GM21526 (cell line): ENCODE data around the gene BRF1.

Experiments
- ATAC-seq: cut with Tn5 transposase; IDR thresholded peaks from one replicate; pipeline ENCODE4 v1.9.1; 2021; ENCODE audit warnings: moderate library complexity; ENCODE audit not compliant: unreplicated experiment, low FRiP score

BRF1 gene

DNA sequence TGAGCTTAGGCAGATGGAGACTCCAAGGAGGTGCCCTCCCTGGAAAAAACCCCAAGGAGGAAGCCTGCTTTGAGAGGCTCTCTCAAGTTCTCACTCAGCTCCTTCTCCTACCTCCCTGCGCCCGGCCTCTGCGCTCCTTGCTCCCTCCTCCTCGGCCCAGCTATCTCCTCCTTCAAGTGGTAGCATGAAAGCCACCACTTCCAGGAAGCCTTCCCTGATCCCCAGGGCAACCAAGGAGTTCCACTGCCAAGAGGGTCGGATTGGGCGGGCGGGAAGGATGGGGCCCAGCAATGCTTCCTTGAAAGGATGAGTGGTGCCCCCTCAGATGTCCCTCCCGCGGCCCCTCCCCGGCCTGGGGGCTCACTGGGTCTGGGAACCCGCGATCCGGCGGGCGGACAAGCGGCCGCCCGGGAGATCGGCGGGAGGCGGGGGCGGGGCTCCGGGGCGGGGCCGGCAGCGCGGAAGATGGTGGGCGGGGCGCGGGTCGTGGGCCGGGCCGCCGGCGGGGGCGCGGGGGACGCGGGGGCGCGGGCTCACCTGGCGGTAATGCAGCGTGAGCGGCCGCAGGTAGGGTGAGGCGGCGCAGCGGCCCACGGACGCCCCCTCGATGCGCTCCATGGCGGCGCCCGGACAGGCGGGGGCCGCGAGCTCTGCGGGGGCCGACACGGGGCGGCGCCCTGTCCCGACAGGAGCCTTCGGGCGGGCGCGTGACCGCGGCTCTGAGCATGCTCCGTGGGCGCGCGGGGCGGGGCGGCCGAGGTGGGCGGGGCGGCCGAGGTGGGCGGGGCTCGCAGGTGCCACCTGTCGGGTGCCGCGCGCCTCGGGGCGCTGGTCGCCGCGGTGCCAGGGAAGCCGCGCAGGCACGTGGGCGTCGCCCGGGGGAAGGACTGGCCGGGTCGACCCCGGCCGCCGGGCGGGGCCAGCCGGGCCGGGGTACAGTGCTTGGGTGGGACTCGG, 119.9 kb downstream of the BRF1 start, which contains the start of gene NUDT14:
Gene NUDT14, minus strand, starts transcription at position 721 of the 957 bp plus-strand sequence. Its CDS starts 103 bp downstream, at position 618.
- peak; percentile 59 for ATAC-seq

GRCh38 chr14:105179191-105179590, 121.6 kb downstream of the BRF1 start:
- ATAC-seq = no peak

GRCh38 chr14:105178868-105179140, 122.0 kb downstream of the BRF1 start:
- no peak for ATAC-seq

GRCh38 chr14:105178069-105178867, 122.5 kb downstream of the BRF1 start:
- no peak for ATAC-seq

DNA sequence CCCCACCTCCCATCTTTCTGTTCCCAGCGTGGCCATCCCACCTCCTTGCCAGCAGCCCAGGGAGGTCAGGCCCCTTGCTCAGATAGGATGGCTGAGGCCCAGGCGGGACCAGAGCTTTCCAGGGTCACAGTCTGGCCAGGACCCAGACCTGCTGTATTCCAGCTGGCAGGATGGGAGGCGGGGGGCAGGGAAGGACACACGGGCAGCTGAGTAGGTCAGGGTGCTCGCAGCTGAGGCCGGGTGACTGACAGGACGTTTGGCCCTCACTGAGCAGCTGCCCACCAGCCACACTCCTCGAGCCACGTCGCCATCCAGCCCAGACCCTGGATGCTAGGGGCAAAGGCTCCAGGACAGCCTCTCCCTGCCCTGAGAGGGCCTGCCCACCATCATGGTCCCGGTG, 123.7 kb downstream of the BRF1 start:
- ATAC-seq = no peak

DNA sequence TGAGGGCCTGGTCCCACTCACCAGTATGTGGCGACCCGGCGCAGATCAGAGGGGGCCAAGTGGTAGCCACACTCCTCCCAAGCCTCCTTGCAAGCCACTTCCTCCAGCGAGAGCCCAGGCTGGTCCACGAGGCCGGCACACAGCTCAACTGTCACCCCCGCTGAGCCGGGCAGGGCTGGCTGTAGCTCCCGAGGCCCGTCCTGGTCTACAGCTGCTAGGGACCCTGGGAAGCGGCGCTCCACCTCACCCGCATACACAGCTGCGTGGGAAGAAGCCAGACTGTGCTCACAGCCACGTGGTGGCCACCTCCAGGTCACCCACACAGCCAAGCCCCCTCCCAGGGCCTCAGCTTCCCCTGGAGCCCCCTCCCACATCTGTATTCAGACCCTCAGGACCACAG, 124.3 kb downstream of the BRF1 start:
- no peak for ATAC-seq

DNA sequence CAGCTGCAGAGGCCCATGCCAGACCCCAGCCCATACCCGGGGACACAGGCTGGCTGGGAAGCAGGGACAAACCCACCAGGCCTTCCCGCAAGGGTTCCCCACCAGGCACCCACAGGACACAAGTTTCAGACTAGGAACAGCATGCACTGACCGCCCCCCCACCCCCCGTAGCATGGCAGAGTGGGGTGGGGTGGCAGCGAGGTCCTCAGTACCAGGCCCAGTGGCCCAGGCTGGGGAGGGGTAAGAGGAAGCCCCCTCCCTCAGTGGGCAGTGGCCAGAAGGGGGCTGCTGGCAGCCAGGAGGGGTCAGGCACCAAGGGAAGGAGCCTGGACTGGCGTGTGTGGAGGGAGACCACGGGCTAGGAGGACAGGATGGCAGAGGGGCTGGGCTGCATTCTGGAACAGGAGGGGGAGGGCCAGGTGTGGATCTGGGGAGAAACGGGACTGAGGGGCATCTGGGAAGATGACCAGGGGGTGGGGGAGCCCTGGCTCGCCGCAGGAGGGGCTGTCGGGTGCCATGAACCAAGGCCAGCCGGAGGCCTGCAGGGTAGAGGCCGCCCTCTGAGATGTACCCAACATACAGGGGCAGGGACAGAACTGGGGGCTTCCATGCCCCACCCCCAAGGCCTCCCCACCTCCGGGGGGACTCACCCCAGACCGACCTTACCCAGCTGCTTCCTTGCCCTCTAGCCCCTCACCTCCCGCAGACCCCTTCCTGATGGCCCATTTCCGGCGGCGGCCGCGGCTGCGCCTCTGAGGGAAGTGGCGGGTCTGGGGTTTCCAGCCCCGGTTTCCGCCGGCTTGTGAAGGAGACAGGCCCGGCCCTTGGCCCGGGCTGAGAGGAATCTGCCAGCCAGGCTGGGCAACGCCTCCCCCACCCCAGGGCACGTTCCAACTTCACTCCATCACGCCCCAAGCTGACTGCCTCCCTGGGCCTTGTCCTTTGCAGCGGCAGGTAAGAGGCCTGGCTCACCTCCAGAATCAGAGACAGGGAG, 126.6 kb downstream of the BRF1 start:
- no peak for ATAC-seq

DNA sequence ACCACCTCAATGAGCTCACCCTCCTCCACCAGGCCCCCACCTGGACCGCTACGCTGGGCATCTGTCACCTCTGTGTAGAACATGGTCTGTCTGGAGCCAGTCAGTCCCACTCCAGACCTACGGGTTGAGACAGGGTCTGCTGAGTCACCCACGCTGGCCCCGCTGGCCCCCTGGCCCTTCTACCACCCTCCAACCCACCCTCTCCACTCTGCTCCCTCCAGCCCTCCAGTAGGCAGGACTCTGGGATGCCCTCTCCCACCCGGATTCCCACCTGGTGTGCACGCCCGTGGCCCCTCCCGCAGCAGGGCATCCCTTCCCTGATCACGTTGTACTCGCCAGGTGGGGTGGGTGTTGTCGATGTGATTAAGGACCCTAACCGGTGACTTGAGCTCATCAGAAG, 127.7 kb downstream of the BRF1 start:
- ATAC-seq = no peak

DNA sequence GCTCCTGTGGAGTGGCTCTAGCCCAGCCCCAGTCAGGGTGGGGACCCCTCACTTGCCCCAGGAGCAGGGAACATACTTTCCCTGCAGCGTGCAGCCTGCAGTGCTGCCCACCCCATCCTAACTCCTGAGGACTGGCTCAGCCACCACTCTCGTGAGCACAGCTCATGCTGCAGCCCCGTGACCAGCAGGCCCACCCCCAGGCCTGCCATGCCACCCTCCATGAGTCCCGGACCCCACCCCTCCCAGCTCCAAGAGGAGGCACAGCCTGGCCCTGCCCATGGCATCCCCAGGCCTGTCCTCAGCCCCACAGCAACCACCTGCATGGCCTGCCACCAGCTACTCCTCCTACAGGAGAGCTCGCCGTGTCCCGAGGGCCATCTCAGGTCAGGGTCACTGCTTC, 128.3 kb downstream of the BRF1 start:
- ATAC-seq = no peak

DNA sequence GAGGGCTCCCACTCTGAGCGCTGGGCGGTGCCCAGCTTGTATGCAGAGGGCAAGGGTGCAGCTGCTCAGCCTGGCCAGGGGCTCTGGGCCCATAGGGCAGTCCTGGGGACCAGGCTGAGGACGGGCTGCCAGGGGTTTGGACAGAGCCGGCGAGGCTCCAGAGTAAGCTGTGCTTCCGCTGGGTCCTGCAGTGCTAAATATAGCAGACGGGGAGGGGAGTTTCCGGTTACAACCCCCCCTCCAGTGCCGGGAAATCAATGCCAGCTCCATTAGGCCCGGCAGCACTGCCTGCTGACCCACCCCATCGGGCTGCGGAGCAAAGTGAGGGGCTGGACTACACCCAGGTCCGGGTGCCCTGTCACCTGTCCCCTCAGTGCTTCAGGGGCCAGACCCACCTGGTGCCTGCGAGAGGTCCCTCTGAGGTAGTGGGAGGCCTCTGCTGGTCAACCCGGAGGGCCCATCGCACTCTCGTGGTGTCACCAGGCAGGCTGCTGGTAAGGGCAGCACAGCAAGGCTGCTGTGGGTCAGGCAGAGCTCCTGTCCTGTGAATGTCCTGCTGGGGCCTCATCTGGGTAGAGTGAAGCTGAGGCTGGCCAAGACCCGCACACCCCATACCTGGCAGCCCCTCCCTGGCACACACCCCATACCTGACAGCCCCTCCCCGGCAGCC, 129.7 kb downstream of the BRF1 start:
- no peak for ATAC-seq

- no peak for ATAC-seq
Measured at GRCh38 chr14:105169776-105170655, 130.8 kb downstream of the BRF1 start.

- ATAC-seq = no peak
Measured at GRCh38 chr14:105168979-105169507, 131.8 kb downstream of the BRF1 start.

- ATAC-seq = no peak
Measured at GRCh38 chr14:105168496-105168978, 132.3 kb downstream of the BRF1 start, which contains the start of gene JAG2. TSS of gene JAG2 (minus strand) at chr14:105168776. CDS start at chr14:105168420, 356 bp downstream.

DNA sequence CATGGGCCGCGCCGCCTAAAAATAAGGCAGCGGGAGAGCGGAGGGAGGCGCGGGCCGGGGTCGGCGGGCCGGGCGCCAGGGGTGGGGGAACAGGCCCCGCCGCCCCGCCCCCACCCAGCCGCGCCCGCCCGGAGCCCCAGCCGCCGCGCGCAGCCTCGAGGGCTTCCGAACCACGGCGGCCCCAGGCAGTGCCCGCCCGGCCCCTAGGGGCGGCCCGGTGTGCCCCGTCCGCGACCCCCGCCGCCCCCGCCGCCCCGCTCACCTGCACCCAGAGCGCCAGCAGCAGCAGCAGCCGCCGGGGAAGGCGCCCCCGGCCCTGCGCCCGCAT, 132.7 kb downstream of the BRF1 start:
- ATAC-seq = no peak

DNA sequence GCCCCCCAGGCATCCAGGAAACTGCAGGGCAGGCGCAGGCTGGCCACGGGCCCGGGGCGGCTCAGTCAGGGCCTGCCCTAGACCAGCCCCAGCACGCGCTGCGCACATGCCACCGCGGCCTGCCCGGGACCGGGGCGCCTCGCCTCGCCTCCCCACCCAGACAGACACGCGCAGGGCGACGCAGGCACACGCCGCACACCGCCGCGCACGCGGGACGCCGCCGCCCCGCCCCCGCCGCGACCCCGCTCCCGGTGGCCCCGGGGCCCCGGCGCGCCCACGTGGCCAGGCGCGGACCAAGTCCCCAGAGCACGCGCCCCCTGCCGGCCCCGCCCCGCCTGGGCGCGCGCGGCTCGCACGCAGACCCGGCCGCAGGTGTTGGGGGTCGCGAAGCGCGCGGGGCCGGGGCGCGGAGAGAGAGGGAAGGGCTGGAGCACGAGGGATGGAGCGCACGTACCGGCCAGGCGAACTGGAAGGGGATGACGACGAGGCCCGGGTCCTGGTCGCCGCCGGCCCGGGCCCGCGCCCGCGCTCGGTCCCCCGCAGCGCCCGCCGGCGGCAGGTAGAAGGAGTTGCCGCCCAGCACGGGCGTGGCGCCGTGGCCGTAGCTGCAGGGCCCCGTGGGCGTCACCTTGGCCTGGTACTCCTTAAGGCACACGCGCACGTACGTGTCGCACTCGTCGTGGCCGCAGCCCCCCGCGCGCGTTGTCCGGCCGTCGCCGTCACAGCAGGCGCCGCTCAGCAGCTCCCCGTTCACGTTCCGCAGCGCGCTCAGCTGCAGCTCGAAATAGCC, 133.3 kb downstream of the BRF1 start:
- no peak for ATAC-seq

DNA sequence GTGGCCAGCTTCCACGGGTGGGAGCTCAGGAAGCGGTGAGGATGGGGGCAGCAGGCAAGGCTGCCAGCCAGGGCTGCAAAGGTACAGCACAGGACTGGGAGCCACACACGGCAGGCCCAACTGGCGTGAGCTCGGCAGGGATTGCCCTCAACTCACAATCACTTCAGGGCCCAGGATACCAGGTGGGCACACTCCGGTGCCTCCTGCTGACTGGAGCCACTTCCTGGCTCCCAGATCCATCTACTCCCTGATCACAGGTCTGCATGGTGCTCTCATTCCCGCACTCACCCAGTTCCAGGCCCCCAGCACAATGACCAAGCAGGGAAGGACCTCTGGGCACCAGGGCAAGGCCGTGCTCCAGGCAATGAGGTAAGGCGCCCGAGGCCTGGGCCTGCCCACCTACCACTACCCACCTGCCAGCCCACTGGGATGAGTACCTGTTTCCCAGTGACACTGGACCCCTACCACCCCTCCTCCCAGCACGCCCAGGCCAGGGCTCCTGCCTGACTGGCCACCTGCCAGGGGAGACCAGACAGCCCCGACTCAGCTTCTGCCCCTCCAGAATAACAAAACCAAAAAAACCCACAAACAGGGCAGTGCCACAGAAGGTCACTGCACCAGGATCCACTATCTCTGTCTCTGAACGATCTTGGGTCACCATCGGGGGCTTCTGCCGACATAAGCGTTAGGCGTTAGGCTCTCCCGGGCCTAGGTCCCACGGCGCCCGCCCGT, 134.1 kb downstream of the BRF1 start:
- ATAC-seq = no peak
